Activated CD4-positive, alpha-beta memory T cell treated with anti-CD3 and anti-CD28 coated beads for 36 hours (primary cell): ENCODE results near the gene IQGAP3. TPM values are rescaled to one million over a fixed set of nuclear protein-coding genes. Genes with fewer than 3 reads are reported as not detected.

Experiments
- CTCF ChIA-PET: fragments of 350-600 bp; sonication (Branson Sonifier 250); formaldehyde crosslinking; loops from one replicate; lab custom pipeline; 2021; ENCODE audit warnings: antibody characterized with exemption, inconsistent platforms; lab: Charles Lee
- POLR2A ChIA-PET: fragments of 350-600 bp; sonication (Branson Sonifier 250); formaldehyde crosslinking; loops from one replicate; lab custom pipeline; 2021; ENCODE audit warnings: antibody characterized with exemption; lab: Charles Lee
- DNase-seq: peaks from one replicate; pipeline ENCODE4 v3.0.0-alpha.2; 2020
- H3K27ac Mint-ChIP-seq: one replicate; pipeline ENCODE4 v1.8.0; 2021; ENCODE audit warnings: mixed read lengths
- H3K27me3 Mint-ChIP-seq: one replicate; pipeline ENCODE4 v1.8.0; 2021; ENCODE audit warnings: mixed read lengths
- H3K36me3 Mint-ChIP-seq: one replicate; pipeline ENCODE4 v1.8.0; 2021; ENCODE audit warnings: mixed read lengths
- H3K4me1 Mint-ChIP-seq: one replicate; pipeline ENCODE4 v1.8.0; 2021; ENCODE audit warnings: low read depth, mixed read lengths
- H3K4me3 Mint-ChIP-seq: one replicate; pipeline ENCODE4 v1.8.0; 2021; ENCODE audit warnings: mild to moderate bottlenecking, mixed read lengths
- H3K9me3 Mint-ChIP-seq: one replicate; pipeline ENCODE4 v1.8.0; 2021; ENCODE audit warnings: mixed read lengths
- intact Hi-C: fragments of 100-400 bp; cut with micrococcal nuclease; formaldehyde crosslinking; loops from one replicate; pipeline ENCODE4 v1.15.1; 2023
- total RNA-seq, 2 experiments: library from RNA; stranded (reverse); gene quantifications; one replicate each; pipeline ENCODE4 v1.2.3, GENCODE V29; 2021

Gene IQGAP3
- total RNA-seq, 2 experiments from 2014 or later: 16.9 to 19.3 TPM

DNA sequence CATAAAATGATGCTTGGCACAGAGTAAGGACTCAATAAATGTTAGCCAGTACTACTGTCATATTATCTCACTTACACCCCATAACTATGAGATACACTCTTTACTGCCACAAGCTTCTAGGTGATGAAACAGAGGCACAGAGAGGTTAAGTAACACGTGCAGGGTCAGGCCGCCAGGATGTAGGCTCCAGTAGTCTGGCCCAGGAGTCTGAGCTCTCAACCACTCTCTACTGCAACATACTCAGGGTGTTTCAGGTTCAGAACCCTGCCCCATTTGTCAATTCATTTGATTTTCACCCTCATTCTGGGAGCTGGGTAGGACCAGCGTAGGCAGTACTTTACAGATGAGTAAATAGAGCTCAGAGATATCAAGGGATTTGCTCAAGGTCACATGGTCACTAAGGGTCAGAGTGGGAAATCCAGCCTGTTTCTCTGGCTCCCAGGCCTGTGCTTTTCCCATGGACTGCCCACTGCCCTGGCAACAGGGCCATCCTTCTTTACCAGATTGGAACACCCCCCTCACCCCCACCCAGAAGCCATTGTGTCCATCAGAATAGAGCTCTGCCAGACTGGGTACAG lies 21.2 kb downstream of the IQGAP3 start:
- Mint-ChIP-seq H3K36me3 (no peaks in the 10 kb centered on the region), H3K27ac (no peak overlapping the region), H3K4me1 (peaks cover 2% of the 10 kb centered on the region), H3K9me3 (no peaks in the 10 kb centered on the region), H3K4me3 (no peak overlapping the region), H3K27me3 (no peaks in the 10 kb centered on the region)
- CTCF ChIA-PET: no interaction called here
- POLR2A ChIA-PET: no interaction called here
- intact Hi-C loops: no loop called here
- DNase-seq: no peak

DNA sequence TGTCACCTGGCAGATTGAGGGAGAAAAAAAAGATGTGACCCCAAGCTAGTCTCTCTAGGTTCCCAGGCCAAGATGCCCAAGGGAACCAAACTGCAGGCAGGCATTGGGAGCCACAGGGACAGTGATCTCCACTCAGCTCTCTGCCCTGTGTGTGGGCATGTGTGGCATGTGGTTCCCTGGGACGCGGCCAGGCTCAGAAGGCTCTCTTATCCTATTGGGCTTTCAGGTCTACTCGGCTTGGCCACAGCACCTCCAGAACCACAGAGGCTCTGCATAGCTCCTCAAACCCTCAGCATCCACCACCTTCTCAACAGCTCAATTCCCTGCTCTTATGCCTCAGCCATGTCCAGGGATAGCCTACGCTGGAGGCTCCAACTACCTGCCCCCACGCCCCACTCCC lies 22.0 kb downstream of the IQGAP3 start:
- no peak for DNase-seq
- ChIA-PET POLR2A (no interaction called here), CTCF (no interaction called here)
- Mint-ChIP-seq H3K9me3 (no peaks in the 10 kb centered on the region), H3K4me1 (peaks cover 2% of the 10 kb centered on the region), H3K27me3 (no peaks in the 10 kb centered on the region), H3K27ac (no peak overlapping the region), H3K36me3 (no peaks in the 10 kb centered on the region), H3K4me3 (no peak overlapping the region)
- intact Hi-C loops: no loop called here

DNA sequence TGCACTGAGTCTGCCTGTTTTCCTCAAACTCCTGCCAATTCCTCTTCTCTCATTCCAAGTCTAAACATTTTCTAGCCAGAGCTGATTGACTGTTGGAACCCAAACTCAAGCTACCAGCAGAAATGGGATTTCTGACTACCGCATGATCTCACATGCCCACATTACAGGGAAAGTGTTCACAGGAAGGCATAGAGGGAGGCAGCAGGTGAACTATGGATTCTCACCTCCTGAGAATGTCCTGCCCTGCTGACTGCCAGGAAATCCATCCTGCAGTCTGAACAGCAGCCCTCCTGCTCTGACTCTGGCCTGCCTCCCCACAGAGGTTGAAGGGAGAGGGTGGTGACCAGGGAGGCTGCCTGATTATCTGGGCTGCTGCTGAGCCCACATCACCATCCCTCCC lies 22.5 kb downstream of the IQGAP3 start:
- CTCF ChIA-PET: no interaction called here
- H3K4me1 Mint-ChIP-seq: peaks cover 2% of the 10 kb centered on the region
- POLR2A ChIA-PET: no interaction called here

DNA sequence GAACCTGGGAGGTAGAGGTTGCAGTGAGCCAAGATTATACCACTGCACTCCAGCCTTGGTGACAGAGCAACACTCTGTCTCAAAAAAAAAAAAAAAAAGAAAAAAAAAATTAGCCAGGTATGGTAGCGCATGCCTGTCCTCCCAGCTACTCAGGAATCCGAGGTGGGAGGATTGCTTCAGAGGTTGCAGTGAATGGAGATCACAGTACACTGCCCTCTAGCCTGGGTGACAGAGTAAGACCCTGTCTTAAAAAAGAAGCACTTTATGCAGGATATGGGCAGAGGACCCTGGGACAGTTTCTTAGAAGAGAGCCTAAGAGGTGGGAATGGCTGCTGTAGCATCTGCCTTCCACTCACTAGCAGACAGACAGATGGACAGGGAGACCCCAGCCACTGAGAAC lies 23.0 kb downstream of the IQGAP3 start:
- intact Hi-C loops: no loop called here
- Mint-ChIP-seq H3K27me3 (no peaks in the 10 kb centered on the region), H3K4me1 (peaks cover 2% of the 10 kb centered on the region), H3K27ac (no peak overlapping the region), H3K4me3 (no peak overlapping the region), H3K9me3 (no peaks in the 10 kb centered on the region), H3K36me3 (no peaks in the 10 kb centered on the region)
- DNase-seq: no peak
- ChIA-PET CTCF (interaction anchor here (0.6 kb wide), 1 partner anchor 343 kb away, joined by 3 read pairs; no protein-coding TSS in a partner anchor), POLR2A (no interaction called here)

More for the DNA sequence above, 22.5 kb downstream of the IQGAP3 start:
- Mint-ChIP-seq H3K27me3 (no peaks in the 10 kb centered on the region), H3K27ac (no peak overlapping the region), H3K9me3 (no peaks in the 10 kb centered on the region), H3K4me3 (no peak overlapping the region), H3K36me3 (no peaks in the 10 kb centered on the region)
- DNase-seq: no peak
- intact Hi-C loops: no loop called here

DNA sequence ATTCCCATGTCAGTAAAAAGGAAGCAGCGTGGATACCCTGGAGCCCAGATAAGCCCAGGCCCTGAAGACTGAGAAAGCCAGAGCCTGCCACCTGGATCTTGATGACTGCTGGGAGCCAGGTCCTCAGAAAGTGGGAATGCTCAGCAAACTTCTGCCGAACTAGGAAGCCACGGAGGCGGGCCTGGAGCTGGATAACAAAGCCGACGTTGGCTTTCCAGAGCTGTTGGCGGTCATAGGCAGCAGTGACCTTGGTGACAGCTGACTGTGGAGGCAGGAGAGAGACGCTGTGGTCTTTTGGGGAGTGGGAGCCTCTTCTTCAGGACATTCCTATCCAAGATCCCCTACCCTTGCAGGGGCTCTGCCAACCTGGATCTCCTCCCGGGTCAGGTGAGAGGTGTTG lies 24.4 kb downstream of the IQGAP3 start:
- no peak overlapping the region for H3K4me3 Mint-ChIP-seq

DNA sequence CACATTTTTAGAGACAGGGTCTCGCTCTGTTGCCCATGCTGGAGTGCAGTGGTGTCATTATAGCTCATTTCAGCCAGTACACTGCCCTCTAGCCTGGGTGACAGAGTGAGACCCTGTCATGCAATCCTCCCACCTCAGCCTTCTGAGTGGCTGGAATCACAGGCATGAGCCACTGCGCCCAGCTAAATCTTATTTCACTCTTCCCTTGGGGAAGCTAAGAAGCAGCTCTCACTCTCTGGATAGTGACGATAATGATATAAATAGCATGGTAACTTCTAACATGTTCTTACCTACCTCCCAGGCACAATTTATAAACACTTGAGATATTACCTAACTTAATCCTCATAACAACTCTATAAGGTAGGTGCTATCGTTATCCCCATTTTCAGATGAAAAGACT lies 24.9 kb downstream of the IQGAP3 start:
- no peak overlapping the region for H3K4me3 Mint-ChIP-seq
- POLR2A ChIA-PET: no interaction called here
- no peaks in the 10 kb centered on the region for H3K4me1 Mint-ChIP-seq
- no peaks in the 10 kb centered on the region for H3K9me3 Mint-ChIP-seq
- H3K27me3 Mint-ChIP-seq: no peaks in the 10 kb centered on the region
- no peaks in the 10 kb centered on the region for H3K36me3 Mint-ChIP-seq
- no peak overlapping the region for H3K27ac Mint-ChIP-seq
- intact Hi-C loops: no loop called here
- no peak for DNase-seq
- CTCF ChIA-PET: no interaction called here

More for the DNA sequence above, 24.4 kb downstream of the IQGAP3 start:
- Mint-ChIP-seq H3K36me3 (no peaks in the 10 kb centered on the region), H3K9me3 (no peaks in the 10 kb centered on the region), H3K4me1 (no peaks in the 10 kb centered on the region), H3K27ac (no peak overlapping the region), H3K27me3 (no peaks in the 10 kb centered on the region)
- intact Hi-C loops: no loop called here
- CTCF ChIA-PET: no interaction called here
- no peak for DNase-seq
- POLR2A ChIA-PET: no interaction called here

DNA sequence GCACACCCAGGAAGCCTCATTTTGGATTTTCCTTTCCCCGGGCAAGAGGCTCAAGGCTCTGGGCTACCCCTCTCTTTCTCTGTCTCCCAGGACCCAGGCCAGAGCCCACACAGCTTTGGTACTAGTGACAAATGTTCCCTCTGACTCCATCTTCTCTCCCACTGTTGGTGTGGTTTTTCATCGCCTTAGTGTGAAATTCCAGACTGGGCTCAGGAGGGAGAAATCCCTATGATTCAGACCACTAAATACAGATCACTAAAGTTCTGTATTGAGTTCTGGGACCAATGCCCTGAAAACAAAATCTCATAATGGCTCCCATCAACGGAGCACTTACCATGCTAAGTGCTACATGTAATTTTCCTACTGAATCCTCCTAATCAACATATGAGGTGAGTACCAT lies 26.1 kb downstream of the IQGAP3 start:
- ChIA-PET CTCF (no interaction called here), POLR2A (no interaction called here)
- Mint-ChIP-seq H3K4me1 (no peaks in the 10 kb centered on the region), H3K27ac (no peak overlapping the region), H3K4me3 (no peak overlapping the region), H3K9me3 (no peaks in the 10 kb centered on the region), H3K27me3 (no peaks in the 10 kb centered on the region), H3K36me3 (peaks cover 1% of the 10 kb centered on the region)
- intact Hi-C loops: no loop called here
- no peak for DNase-seq

DNA sequence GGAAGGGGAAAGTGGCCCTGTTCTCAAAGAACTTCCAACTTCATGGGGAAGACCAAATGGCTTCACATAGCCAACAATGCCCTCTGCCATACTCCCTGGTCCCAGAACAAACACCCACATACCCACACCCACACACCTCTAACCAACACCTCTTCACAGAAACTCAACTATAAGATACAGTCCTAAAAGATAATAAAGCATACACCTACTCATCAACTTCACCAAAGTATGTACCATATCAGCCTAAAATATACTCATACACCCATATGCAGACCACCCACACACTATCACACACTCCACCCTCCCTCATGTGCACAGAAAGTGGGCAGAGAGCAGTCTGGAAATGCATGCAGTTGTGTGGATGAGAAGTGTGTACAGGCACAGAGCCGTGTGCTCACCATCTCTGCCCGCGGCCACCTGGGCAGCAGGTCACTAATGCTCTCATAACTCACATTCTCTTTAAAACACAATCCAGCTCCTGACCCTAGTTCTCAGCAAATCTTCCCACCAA lies 27.7 kb downstream of the IQGAP3 start:
- no peaks in the 10 kb centered on the region for H3K27me3 Mint-ChIP-seq

DNA sequence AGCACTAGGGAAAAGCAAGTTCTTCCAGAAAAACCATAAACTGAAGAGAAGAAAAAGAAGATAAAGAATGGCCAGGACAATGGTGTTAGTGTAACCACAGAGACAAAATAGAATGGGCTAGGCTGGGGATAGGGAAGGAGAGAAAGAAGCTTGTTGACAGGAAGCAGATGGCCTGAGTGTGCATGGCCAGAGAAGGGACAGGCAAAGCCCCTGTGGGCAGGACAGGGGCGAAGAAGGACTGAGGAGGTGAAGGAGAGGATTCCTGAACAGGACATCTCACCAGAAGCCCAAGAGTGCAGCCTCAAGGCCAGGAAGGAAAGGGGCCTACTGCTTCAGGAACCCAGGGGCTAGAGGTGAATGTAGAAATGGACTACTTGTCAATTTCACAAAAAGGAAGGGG lies 29.3 kb downstream of the IQGAP3 start:
- no peaks in the 10 kb centered on the region for H3K4me1 Mint-ChIP-seq
- no peak overlapping the region for H3K4me3 Mint-ChIP-seq
- no peak overlapping the region for H3K27ac Mint-ChIP-seq
- POLR2A ChIA-PET: no interaction called here
- CTCF ChIA-PET: no interaction called here
- intact Hi-C loops: no loop called here
- DNase-seq: no peak
- H3K27me3 Mint-ChIP-seq: no peaks in the 10 kb centered on the region
- no peaks in the 10 kb centered on the region for H3K9me3 Mint-ChIP-seq
- peaks cover 1% of the 10 kb centered on the region for H3K36me3 Mint-ChIP-seq

More for the DNA sequence above, 27.7 kb downstream of the IQGAP3 start:
- no peak overlapping the region for H3K27ac Mint-ChIP-seq
- H3K4me1 Mint-ChIP-seq: no peaks in the 10 kb centered on the region
- peaks cover 1% of the 10 kb centered on the region for H3K36me3 Mint-ChIP-seq
- CTCF ChIA-PET: interaction anchor here (1.0 kb wide), 1 partner anchor 159 kb away, joined by 3 read pairs; no protein-coding TSS in a partner anchor
- no peak overlapping the region for H3K4me3 Mint-ChIP-seq
- no peak for DNase-seq
- H3K9me3 Mint-ChIP-seq: no peaks in the 10 kb centered on the region
- intact Hi-C loops: no loop called here
- POLR2A ChIA-PET: no interaction called here

DNA sequence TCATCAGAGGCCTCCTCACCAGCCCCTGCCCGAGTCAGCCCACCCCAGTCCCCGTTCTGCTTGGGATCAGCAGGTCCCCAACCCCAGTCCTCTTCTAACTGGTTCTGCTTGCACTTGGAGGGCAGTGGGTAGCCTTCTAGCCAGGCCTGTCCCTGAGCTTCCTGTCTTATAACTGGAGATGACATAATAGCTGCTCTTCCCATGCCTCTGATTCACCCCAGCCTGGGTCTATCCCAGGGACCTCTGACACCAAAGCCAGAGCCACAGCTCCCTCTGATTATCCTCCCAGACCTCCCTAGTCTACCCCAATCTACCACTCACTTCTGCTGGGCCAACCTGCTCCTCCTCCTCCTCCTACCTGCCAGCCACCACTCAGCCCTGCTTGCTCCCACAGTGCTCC lies 31.4 kb downstream of the IQGAP3 start:
- intact Hi-C loops: loop anchor here (2.0 kb wide), 1 partner anchor 24 kb away; no protein-coding TSS in a partner anchor

DNA sequence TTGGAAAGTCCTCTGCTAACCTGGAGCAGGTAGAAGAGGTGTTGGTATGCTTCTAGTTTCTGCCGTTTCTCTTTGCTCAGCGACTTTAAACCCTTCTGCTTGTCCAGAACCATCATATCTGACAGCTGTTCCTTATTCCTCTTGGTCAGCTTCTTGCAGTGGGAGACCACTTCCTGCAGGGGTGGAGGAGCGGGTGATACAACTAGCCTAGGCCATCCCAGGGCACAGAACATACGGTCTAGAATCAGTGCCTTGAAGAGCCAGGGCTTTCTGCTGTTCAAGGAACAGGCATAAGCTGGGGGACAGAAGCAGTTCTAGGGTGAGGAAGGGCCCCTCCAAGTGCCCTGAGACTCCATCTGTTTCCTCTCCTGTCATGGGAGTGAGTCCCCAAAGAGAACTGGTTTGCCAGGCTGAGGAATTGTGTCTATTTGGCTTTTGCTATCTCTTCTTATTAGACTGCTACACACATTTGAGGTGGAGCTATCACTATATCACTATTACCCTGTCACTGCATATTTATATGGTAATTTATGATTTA lies 32.5 kb downstream of the IQGAP3 start:
- intact Hi-C loops: loop anchor here (2.0 kb wide), 1 partner anchor 25 kb away; no protein-coding TSS in a partner anchor
- Mint-ChIP-seq H3K36me3 (peaks cover 1% of the 10 kb centered on the region), H3K27ac (no peak overlapping the region), H3K9me3 (no peaks in the 10 kb centered on the region), H3K4me1 (no peaks in the 10 kb centered on the region), H3K27me3 (no peaks in the 10 kb centered on the region), H3K4me3 (no peak overlapping the region)
- DNase-seq: no peak
- CTCF ChIA-PET: no interaction called here
- POLR2A ChIA-PET: no interaction called here

More for the DNA sequence above, 31.4 kb downstream of the IQGAP3 start:
- no peak overlapping the region for H3K27ac Mint-ChIP-seq
- peaks cover 1% of the 10 kb centered on the region for H3K36me3 Mint-ChIP-seq
- H3K27me3 Mint-ChIP-seq: no peaks in the 10 kb centered on the region
- no peak for DNase-seq
- no peaks in the 10 kb centered on the region for H3K4me1 Mint-ChIP-seq
- no peak overlapping the region for H3K4me3 Mint-ChIP-seq
- no peaks in the 10 kb centered on the region for H3K9me3 Mint-ChIP-seq
- POLR2A ChIA-PET: interaction anchor here (0.7 kb wide), 1 partner anchor 10 kb away, joined by 3 read pairs; no protein-coding TSS in a partner anchor
- CTCF ChIA-PET: interaction anchor here (0.7 kb wide), 1 partner anchor 60 kb away, joined by 3 read pairs; no protein-coding TSS in a partner anchor

DNA sequence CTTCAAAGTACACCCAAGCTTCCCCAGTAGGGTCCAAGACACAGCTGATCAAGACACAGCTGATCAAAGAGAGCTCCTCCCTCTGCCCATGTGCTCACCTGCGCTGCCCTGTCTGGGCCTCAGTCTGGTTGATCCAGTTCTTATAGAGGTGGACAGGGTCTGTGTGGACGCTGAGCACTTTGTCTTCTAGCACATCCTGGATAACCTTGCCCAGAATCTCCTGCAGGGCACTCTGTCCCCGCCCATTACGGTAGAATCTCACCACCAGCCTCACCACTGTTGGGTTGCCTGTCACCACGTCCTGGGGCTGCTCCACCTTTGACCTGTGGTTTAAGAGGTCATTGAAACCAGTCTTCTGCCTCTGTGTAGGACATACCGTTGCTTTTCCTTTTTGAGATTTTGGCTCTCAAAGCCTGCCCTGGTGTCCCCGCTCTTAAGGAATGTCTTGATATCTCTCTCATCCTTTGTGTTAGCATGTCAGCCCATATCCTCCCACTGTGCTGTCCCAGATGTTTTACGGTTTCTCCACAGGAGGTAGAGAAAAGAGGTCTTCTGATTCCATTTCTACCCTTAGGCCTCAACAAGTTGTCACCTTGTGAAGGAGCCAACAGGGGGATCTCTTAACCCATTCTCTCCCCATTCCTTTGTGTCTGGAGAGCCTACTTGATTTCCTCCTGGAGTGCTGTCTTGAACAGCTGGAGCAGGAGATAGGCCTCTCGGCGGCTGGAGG lies 33.5 kb downstream of the IQGAP3 start:
- CTCF ChIA-PET: no interaction called here
- DNase-seq: no peak
- Mint-ChIP-seq H3K27ac (no peak overlapping the region), H3K36me3 (peaks cover 1% of the 10 kb centered on the region), H3K9me3 (no peaks in the 10 kb centered on the region), H3K4me1 (no peaks in the 10 kb centered on the region), H3K4me3 (no peak overlapping the region), H3K27me3 (no peaks in the 10 kb centered on the region)
- intact Hi-C loops: no loop called here
- POLR2A ChIA-PET: no interaction called here
